ENCODE data around the gene SGSH.
"Not testable (repeated sequence)": the region's sequence is repeated elsewhere in the genome, so short reads cannot be mapped to it uniquely, and the experiment has no call there.

The SGSH gene

GRCh38 chr17:80253631-80254395 lies 33.7 kb upstream of the SGSH start:
- no peak for DNase-seq

GRCh38 chr17:80252871-80253270 lies 32.7 kb upstream of the SGSH start:
- peak; percentile 77 for DNase-seq

- DNase-seq, result no peak
Observed at GRCh38 chr17:80251966-80252365, 31.8 kb upstream of the SGSH start.

- no peak for DNase-seq
Observed at GRCh38 chr17:80248894-80249710, 29.0 kb upstream of the SGSH start.

GRCh38 chr17:80248001-80248893 lies 28.1 kb upstream of the SGSH start:
- no peak for DNase-seq

- no peak for DNase-seq
Observed at GRCh38 chr17:80247561-80247960, 27.4 kb upstream of the SGSH start.

GRCh38 chr17:80246726-80247125 lies 26.6 kb upstream of the SGSH start:
- no peak for DNase-seq

GRCh38 chr17:80246266-80246681 lies 26.1 kb upstream of the SGSH start:
- no peak for DNase-seq

GRCh38 chr17:80245566-80246265 lies 25.6 kb upstream of the SGSH start:
- no peak for DNase-seq

GRCh38 chr17:80244871-80245509 lies 24.9 kb upstream of the SGSH start:
- DNase-seq, result no peak

GRCh38 chr17:80244448-80244847 lies 24.3 kb upstream of the SGSH start:
- not testable (repeated sequence) for DNase-seq

- DNase-seq, result no peak
Observed at GRCh38 chr17:80243526-80244433, 23.6 kb upstream of the SGSH start.

- no peak for DNase-seq
Observed at GRCh38 chr17:80242505-80242904, 22.4 kb upstream of the SGSH start.

- no peak for DNase-seq
Observed at GRCh38 chr17:80237386-80237785, 17.3 kb upstream of the SGSH start.

- no peak for DNase-seq
Observed at GRCh38 chr17:80236911-80237310, 16.8 kb upstream of the SGSH start.

- DNase-seq, result no peak
Observed at GRCh38 chr17:80233202-80233601, 13.1 kb upstream of the SGSH start.

- DNase-seq, result no peak
Observed at GRCh38 chr17:80232438-80232837, 12.3 kb upstream of the SGSH start.

GRCh38 chr17:80229011-80229410 lies 8.9 kb upstream of the SGSH start:
- no peak for DNase-seq

GRCh38 chr17:80228477-80228876 lies 8.3 kb upstream of the SGSH start:
- DNase-seq, result no peak

GRCh38 chr17:80227666-80228065 lies 7.5 kb upstream of the SGSH start:
- no peak for DNase-seq

- no peak for DNase-seq
Observed at GRCh38 chr17:80227156-80227555, 7.0 kb upstream of the SGSH start.
